CD8-positive, alpha-beta memory T cell (primary cell): ENCODE results near the gene OLFM2. TPM values are rescaled to one million over a fixed set of nuclear protein-coding genes. Genes with fewer than 3 reads are reported as not detected.
"Not testable (repeated sequence)": the region's sequence is repeated elsewhere in the genome, so short reads cannot be mapped to it uniquely, and the experiment has no call there.

ENCODE experiments used
- CTCF ChIA-PET: fragments of 350-600 bp; sonication (Branson Sonifier 250); formaldehyde crosslinking; loops from one replicate; lab custom pipeline; 2021; ENCODE audit warnings: antibody characterized with exemption; lab: Charles Lee
- POLR2A ChIA-PET: fragments of 350-600 bp; sonication (Branson Sonifier 250); formaldehyde crosslinking; loops from one replicate; lab custom pipeline; 2021; ENCODE audit warnings: antibody characterized with exemption; lab: Charles Lee
- DNase-seq, 5 donors: peaks; one replicate each; pipeline versions ENCODE4 v3.0.0 to v3.0.0-alpha.2; 2020 to 2022; ENCODE audit warnings: mixed read lengths in 1 of 5
- H3K27ac ChIP-seq: one replicate; pipeline ENCODE4 v1.7.0; 2013; ENCODE audit warnings: low read depth, mild to moderate bottlenecking, low read length, moderate library complexity
- H3K27me3 ChIP-seq: 2 replicates; pipeline ENCODE4 v1.7.0; 2013; ENCODE audit warnings: low read length, mild to moderate bottlenecking; ENCODE audit not compliant: insufficient read depth, poor library complexity, severe bottlenecking
- H3K36me3 ChIP-seq: 2 replicates; pipeline ENCODE4 v1.7.0; 2013; ENCODE audit warnings: mild to moderate bottlenecking, low read length, moderate library complexity; ENCODE audit not compliant: insufficient read depth
- H3K4me1 ChIP-seq: 2 replicates; pipeline ENCODE4 v1.7.0; 2013; ENCODE audit warnings: mild to moderate bottlenecking, low read length, moderate library complexity; ENCODE audit not compliant: insufficient read depth
- H3K4me3 ChIP-seq: 2 replicates; pipeline ENCODE4 v1.7.0; 2013; ENCODE audit warnings: mild to moderate bottlenecking, low read length
- H3K9me3 ChIP-seq: 2 replicates; pipeline ENCODE4 v1.7.0; 2013; ENCODE audit warnings: mild to moderate bottlenecking, low read length
- H3K27ac Mint-ChIP-seq, 8 donors: one replicate each; pipeline ENCODE4 v1.8.0; 2020 to 2021; ENCODE audit warnings: mixed read lengths in 8 of 8, mild to moderate bottlenecking in 6 of 8, inconsistent platforms in 3 of 8, moderate library complexity in 3 of 8
- H3K27me3 Mint-ChIP-seq, 2 donors: one replicate each; pipeline ENCODE4 v1.8.0; 2020 to 2021; ENCODE audit warnings: mixed read lengths in 2 of 2, mild to moderate bottlenecking in 1 of 2, moderate library complexity in 1 of 2
- H3K36me3 Mint-ChIP-seq, 3 donors: one replicate each; pipeline ENCODE4 v1.8.0; 2020 to 2021; ENCODE audit warnings: mixed read lengths in 3 of 3, inconsistent platforms in 1 of 3, mild to moderate bottlenecking in 1 of 3
- H3K4me1 Mint-ChIP-seq, 3 donors: one replicate each; pipeline ENCODE4 v1.8.0; 2020 to 2021; ENCODE audit warnings: mixed read lengths in 3 of 3, inconsistent platforms in 1 of 3, mild to moderate bottlenecking in 1 of 3
- H3K4me3 Mint-ChIP-seq, 7 donors: one replicate each; pipeline ENCODE4 v1.8.0; 2020 to 2021; ENCODE audit warnings: mixed read lengths in 7 of 7, mild to moderate bottlenecking in 6 of 7, moderate library complexity in 4 of 7, inconsistent platforms in 2 of 7
- H3K9me3 Mint-ChIP-seq, 5 donors: one replicate each; pipeline ENCODE4 v1.8.0; 2020 to 2022; ENCODE audit warnings: mixed read lengths in 5 of 5, mild to moderate bottlenecking in 3 of 5, moderate library complexity in 2 of 5, inconsistent platforms in 1 of 5
- polyA plus RNA-seq: library from polyadenylated mRNA; unstranded; fragments of 300-500 nt; fragmentation: Illumina TruSeq; gene quantifications from one replicate; pipeline ENCODE4 v1.2.3, GENCODE V29; 2021
- total RNA-seq, 2 experiments: library from RNA; stranded (reverse); gene quantifications; one replicate each; pipeline ENCODE4 v1.2.3, GENCODE V29; 2021

OLFM2 gene
- total and polyA plus RNA-seq, 3 experiments from 2014 or later = 0.40 to 4.6 (median 0.90) TPM

GRCh38 chr19:9952276-9952675 lies 16.0 kb upstream of the OLFM2 start:
- no peaks in the 10 kb centered on the region for H3K36me3 Mint-ChIP-seq
- H3K4me1 ChIP-seq = no peaks in the 10 kb centered on the region
- no peaks in the 10 kb centered on the region for H3K9me3 Mint-ChIP-seq
- H3K4me1 Mint-ChIP-seq = no peaks in the 10 kb centered on the region
- ChIA-PET CTCF (interaction anchor here (1.4 kb wide), 1 partner anchor 37 kb away, joined by 3 read pairs; no protein-coding TSS in a partner anchor), POLR2A (no interaction called here)
- H3K4me3 ChIP-seq = no peak overlapping the region
- no peaks in the 10 kb centered on the region for H3K27me3 ChIP-seq
- no peaks in the 10 kb centered on the region for H3K9me3 ChIP-seq
- no peak overlapping the region for H3K4me3 Mint-ChIP-seq
- no peaks in the 10 kb centered on the region for H3K36me3 ChIP-seq
- no peak overlapping the region for H3K27ac ChIP-seq
- H3K27me3 Mint-ChIP-seq = peaks cover 5 to 29% of the 10 kb centered on the region in 2 donors
- DNase-seq = no peak
- H3K27ac Mint-ChIP-seq = peak overlapping the region in 1 of 8 donors; percentile 75

GRCh38 chr19:9947441-9947840 lies 11.1 kb upstream of the OLFM2 start:
- POLR2A ChIA-PET = no interaction called here
- Mint-ChIP-seq H3K4me3 (no peak overlapping the region), H3K4me1 (peaks cover 0 to 4% (median 0%) of the 10 kb centered on the region in 3 donors), H3K9me3 (peaks cover 0 to 8% (median 1%) of the 10 kb centered on the region in 5 donors), H3K36me3 (no peaks in the 10 kb centered on the region), H3K27me3 (peaks cover 10 to 29% of the 10 kb centered on the region in 2 donors), H3K27ac (no peak overlapping the region)
- no peaks in the 10 kb centered on the region for H3K9me3 ChIP-seq
- CTCF ChIA-PET = no interaction called here
- no peaks in the 10 kb centered on the region for H3K36me3 ChIP-seq
- no peak overlapping the region for H3K4me3 ChIP-seq
- H3K4me1 ChIP-seq = no peaks in the 10 kb centered on the region
- H3K27ac ChIP-seq = no peak overlapping the region
- H3K27me3 ChIP-seq = no peaks in the 10 kb centered on the region
- DNase-seq = no peak

- H3K4me1 ChIP-seq, H3K9me3 ChIP-seq, POLR2A ChIA-PET, H3K27ac ChIP-seq, DNase-seq, H3K27ac Mint-ChIP-seq, H3K27me3 ChIP-seq, H3K4me3 ChIP-seq, H3K36me3 ChIP-seq, H3K4me3 Mint-ChIP-seq, H3K36me3 Mint-ChIP-seq, H3K4me1 Mint-ChIP-seq: not testable (repeated sequence)
- CTCF ChIA-PET = interaction anchor here (1.1 to 1.8 kb wide), 2 partner anchors 54 to 81 kb away, joined by 3 to 5 read pairs; no protein-coding TSS in a partner anchor
- H3K9me3 Mint-ChIP-seq = peaks cover 2 to 15% (median 9%) of the 10 kb centered on the region in 5 donors
- peaks cover 12 to 32% of the 10 kb centered on the region in 2 donors for H3K27me3 Mint-ChIP-seq
These were observed 10.3 kb upstream of the OLFM2 start for GRCh38 chr19:9946528-9947125.

- Histone ChIP-seq H3K9me3 (no peaks in the 10 kb centered on the region), H3K27me3 (no peaks in the 10 kb centered on the region), H3K4me3 (no peak overlapping the region), H3K27ac (no peak overlapping the region), H3K36me3 (no peaks in the 10 kb centered on the region), H3K4me1 (no peaks in the 10 kb centered on the region)
- no peak for DNase-seq
- ChIA-PET CTCF (interaction anchor here (1.1 to 1.8 kb wide), 2 partner anchors 55 to 82 kb away, joined by 3 to 5 read pairs; no protein-coding TSS in a partner anchor), POLR2A (no interaction called here)
- peaks cover 5 to 16% (median 11%) of the 10 kb centered on the region in 5 donors for H3K9me3 Mint-ChIP-seq
- peaks cover 12 to 42% of the 10 kb centered on the region in 2 donors for H3K27me3 Mint-ChIP-seq
- H3K27ac Mint-ChIP-seq = peak overlapping the region in 1 of 8 donors; percentile 40
- peaks cover 0 to 6% (median 0%) of the 10 kb centered on the region in 3 donors for H3K36me3 Mint-ChIP-seq
- no peak overlapping the region for H3K4me3 Mint-ChIP-seq
- peaks cover 0 to 4% (median 0%) of the 10 kb centered on the region in 3 donors for H3K4me1 Mint-ChIP-seq
These were observed 9.1 kb upstream of the OLFM2 start for GRCh38 chr19:9945319-9945966.

GRCh38 chr19:9943744-9944143 lies 7.4 kb upstream of the OLFM2 start:
- ChIA-PET CTCF (interaction anchor here (1.8 kb wide), 1 partner anchor 84 kb away, joined by 6 read pairs; no protein-coding TSS in a partner anchor), POLR2A (no interaction called here)
- H3K27me3 ChIP-seq = no peaks in the 10 kb centered on the region
- Mint-ChIP-seq H3K4me1 (peaks cover 0 to 4% (median 0%) of the 10 kb centered on the region in 3 donors), H3K4me3 (no peak overlapping the region), H3K27ac (no peak overlapping the region), H3K36me3 (peaks cover 0 to 6% (median 0%) of the 10 kb centered on the region in 3 donors), H3K27me3 (peaks cover 15 to 43% of the 10 kb centered on the region in 2 donors), H3K9me3 (peaks cover 5 to 16% (median 11%) of the 10 kb centered on the region in 5 donors)
- no peaks in the 10 kb centered on the region for H3K4me1 ChIP-seq
- no peak overlapping the region for H3K27ac ChIP-seq
- no peak overlapping the region for H3K4me3 ChIP-seq
- H3K36me3 ChIP-seq = no peaks in the 10 kb centered on the region
- no peaks in the 10 kb centered on the region for H3K9me3 ChIP-seq
- DNase-seq = no peak

GRCh38 chr19:9941671-9942070 lies 5.4 kb upstream of the OLFM2 start:
- POLR2A ChIA-PET = interaction anchor here (0.7 kb wide), 1 partner anchor 203 kb away, joined by 3 read pairs; no protein-coding TSS in a partner anchor

GRCh38 chr19:9941231-9941630 lies 4.9 kb upstream of the OLFM2 start:
- no peak for DNase-seq
- peaks cover 4% of the 10 kb centered on the region for H3K4me1 ChIP-seq
- H3K9me3 ChIP-seq = no peaks in the 10 kb centered on the region
- Mint-ChIP-seq H3K4me3 (no peak overlapping the region), H3K27me3 (peaks cover 23 to 48% of the 10 kb centered on the region in 2 donors), H3K9me3 (peaks cover 5 to 16% (median 11%) of the 10 kb centered on the region in 5 donors), H3K4me1 (peaks cover 7 to 9% (median 7%) of the 10 kb centered on the region in 3 donors), H3K27ac (no peak overlapping the region), H3K36me3 (peaks cover 0 to 6% (median 0%) of the 10 kb centered on the region in 3 donors)
- CTCF ChIA-PET = no interaction called here
- no peak overlapping the region for H3K27ac ChIP-seq
- POLR2A ChIA-PET = no interaction called here
- no peak overlapping the region for H3K4me3 ChIP-seq
- H3K36me3 ChIP-seq = no peaks in the 10 kb centered on the region
- peaks cover 11% of the 10 kb centered on the region for H3K27me3 ChIP-seq

More at GRCh38 chr19:9941671-9942070, 5.4 kb upstream of the OLFM2 start:
- peaks cover 10% of the 10 kb centered on the region for H3K27me3 ChIP-seq
- Mint-ChIP-seq H3K4me1 (peaks cover 6 to 9% (median 6%) of the 10 kb centered on the region in 3 donors), H3K36me3 (peaks cover 0 to 6% (median 0%) of the 10 kb centered on the region in 3 donors), H3K9me3 (peaks cover 5 to 16% (median 11%) of the 10 kb centered on the region in 5 donors), H3K27ac (no peak overlapping the region), H3K4me3 (no peak overlapping the region), H3K27me3 (peaks cover 23 to 48% of the 10 kb centered on the region in 2 donors)
- H3K9me3 ChIP-seq = no peaks in the 10 kb centered on the region
- H3K4me1 ChIP-seq = peaks cover 3% of the 10 kb centered on the region
- H3K27ac ChIP-seq = no peak overlapping the region
- H3K4me3 ChIP-seq = no peak overlapping the region
- CTCF ChIA-PET = no interaction called here
- H3K36me3 ChIP-seq = no peaks in the 10 kb centered on the region
- DNase-seq = no peak

GRCh38 chr19:9940778-9941177 lies 4.5 kb upstream of the OLFM2 start:
- DNase-seq = no peak
- no peaks in the 10 kb centered on the region for H3K9me3 ChIP-seq
- peaks cover 0 to 6% (median 0%) of the 10 kb centered on the region in 3 donors for H3K36me3 Mint-ChIP-seq
- peaks cover 5 to 16% (median 11%) of the 10 kb centered on the region in 5 donors for H3K9me3 Mint-ChIP-seq
- H3K36me3 ChIP-seq = no peaks in the 10 kb centered on the region
- peaks cover 8 to 10% (median 8%) of the 10 kb centered on the region in 3 donors for H3K4me1 Mint-ChIP-seq
- H3K4me1 ChIP-seq = peaks cover 5% of the 10 kb centered on the region
- no peak overlapping the region for H3K4me3 Mint-ChIP-seq
- POLR2A ChIA-PET = no interaction called here
- peaks cover 25 to 49% of the 10 kb centered on the region in 2 donors for H3K27me3 Mint-ChIP-seq
- no peak overlapping the region for H3K27ac ChIP-seq
- CTCF ChIA-PET = no interaction called here
- no peak overlapping the region for H3K4me3 ChIP-seq
- peaks cover 12% of the 10 kb centered on the region for H3K27me3 ChIP-seq
- H3K27ac Mint-ChIP-seq = no peak overlapping the region
